ENCODE measurements around the gene MCM7. TPM values are rescaled to one million over a fixed set of nuclear protein-coding genes. Genes with fewer than 3 reads are reported as not detected.

MCM7 gene
- polyA plus RNA-seq, 1 of the 3 experiments (the other 2 are of a cell fraction) = 241 TPM

DNA sequence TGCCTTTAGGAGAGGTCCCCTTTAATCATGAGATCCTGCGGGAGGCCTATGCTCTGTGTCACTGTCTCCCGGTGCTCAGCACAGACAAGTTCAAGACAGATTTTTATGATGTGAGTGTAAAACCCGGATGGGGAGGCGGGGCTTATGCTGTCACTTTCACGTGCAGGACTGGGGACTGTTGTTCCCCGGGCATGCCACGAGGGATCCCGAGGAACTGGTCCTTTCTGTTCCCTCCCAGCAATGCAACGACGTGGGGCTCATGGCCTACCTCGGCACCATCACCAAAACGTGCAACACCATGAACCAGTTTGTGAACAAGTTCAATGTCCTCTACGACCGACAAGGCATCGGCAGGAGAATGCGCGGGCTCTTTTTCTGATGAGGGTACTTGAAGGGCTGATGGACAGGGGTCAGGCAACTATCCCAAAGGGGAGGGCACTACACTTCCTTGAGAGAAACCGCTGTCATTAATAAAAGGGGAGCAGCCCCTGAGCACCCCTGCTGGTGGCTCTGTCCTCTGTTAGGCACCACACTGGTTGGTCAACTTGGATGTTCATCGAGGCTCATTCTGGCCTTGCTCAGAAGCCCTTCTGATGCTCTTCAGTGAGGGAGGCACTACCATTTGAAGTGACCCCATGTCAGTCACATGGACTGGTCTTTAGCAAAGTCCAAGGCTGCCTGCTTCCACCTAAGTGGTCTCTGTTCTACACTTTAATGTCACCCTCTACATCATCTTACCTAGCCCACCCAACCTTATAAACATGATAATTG lies 9.6 kb downstream of the MCM7 start:
- H3K27me3 ChIP-seq (ENCODE audit: insufficient read depth) = no peaks in the 10 kb centered on the region
- TF ChIP-seq POLR2AphosphoS5 (IDR thresholded peaks at IDR 0.05; ENCODE audit: low read depth, low read length) (peak; percentile 35; the same call in 1 of the 2 replicates), SIN3A (IDR thresholded peaks at IDR 0.05; ENCODE audit: borderline replicate concordance, low read depth, low read length) (peak; percentile 87; the same call in 1 of the 2 replicates), MXI1 (IDR thresholded peaks at IDR 0.05; ENCODE audit: low read depth, low read length) (peak; percentile 90), MEF2A (IDR thresholded peaks at IDR 0.05; ENCODE audit: borderline replicate concordance, low read depth) (no peak)
- TF ChIP-seq, protein P1, sequence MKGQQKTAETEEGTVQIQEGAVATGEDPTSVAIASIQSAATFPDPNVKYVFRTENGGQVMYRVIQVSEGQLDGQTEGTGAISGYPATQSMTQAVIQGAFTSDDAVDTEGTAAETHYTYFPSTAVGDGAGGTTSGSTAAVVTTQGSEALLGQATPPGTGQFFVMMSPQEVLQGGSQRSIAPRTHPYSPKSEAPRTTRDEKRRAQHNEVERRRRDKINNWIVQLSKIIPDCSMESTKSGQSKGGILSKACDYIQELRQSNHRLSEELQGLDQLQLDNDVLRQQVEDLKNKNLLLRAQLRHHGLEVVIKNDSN (IDR thresholded peaks at IDR 0.05; ENCODE audit: borderline replicate concordance, low read depth) = no peak
- TF ChIP-seq, protein P2, sequence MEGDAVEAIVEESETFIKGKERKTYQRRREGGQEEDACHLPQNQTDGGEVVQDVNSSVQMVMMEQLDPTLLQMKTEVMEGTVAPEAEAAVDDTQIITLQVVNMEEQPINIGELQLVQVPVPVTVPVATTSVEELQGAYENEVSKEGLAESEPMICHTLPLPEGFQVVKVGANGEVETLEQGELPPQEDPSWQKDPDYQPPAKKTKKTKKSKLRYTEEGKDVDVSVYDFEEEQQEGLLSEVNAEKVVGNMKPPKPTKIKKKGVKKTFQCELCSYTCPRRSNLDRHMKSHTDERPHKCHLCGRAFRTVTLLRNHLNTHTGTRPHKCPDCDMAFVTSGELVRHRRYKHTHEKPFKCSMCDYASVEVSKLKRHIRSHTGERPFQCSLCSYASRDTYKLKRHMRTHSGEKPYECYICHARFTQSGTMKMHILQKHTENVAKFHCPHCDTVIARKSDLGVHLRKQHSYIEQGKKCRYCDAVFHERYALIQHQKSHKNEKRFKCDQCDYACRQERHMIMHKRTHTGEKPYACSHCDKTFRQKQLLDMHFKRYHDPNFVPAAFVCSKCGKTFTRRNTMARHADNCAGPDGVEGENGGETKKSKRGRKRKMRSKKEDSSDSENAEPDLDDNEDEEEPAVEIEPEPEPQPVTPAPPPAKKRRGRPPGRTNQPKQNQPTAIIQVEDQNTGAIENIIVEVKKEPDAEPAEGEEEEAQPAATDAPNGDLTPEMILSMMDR (IDR thresholded peaks at IDR 0.05) = peak; percentile 42
- POLR2A ChIA-PET = interaction anchor here (7.5 kb wide), 1 partner anchor 9 kb away, joined by 98 read pairs; the partner anchor contains the start of genes AP4M1 and MCM7
- CTCF ChIA-PET = interaction anchor here (1.1 kb wide), 1 partner anchor 40 kb away, joined by 4 read pairs; no protein-coding TSS in a partner anchor
- peaks cover 27 to 43% of the 10 kb centered on the region in 2 experiments for H3K4me1 ChIP-seq (ENCODE audit: control insufficient read depth in 1 of 2, insufficient read depth in 2 of 2, low read depth in 1 of 2, low read length in 1 of 2)
- H3K79me2 ChIP-seq (ENCODE audit: insufficient read depth) = peaks cover 78% of the 10 kb centered on the region
- DNase-seq = peak; percentile 65
- WGBS (ENCODE audit: low lambda C conversion rate) = 70% methylated on average over 19 of the region's 19 CpGs
- no peak overlapping the region; the same call in 1 of the 2 replicates for H3K9ac ChIP-seq
- H3K9me3 ChIP-seq = no peaks in the 10 kb centered on the region
- no peaks in the 10 kb centered on the region for H3K9me2 ChIP-seq
- H3K36me3 ChIP-seq (replicated peaks in 1 of 2; ENCODE audit: control insufficient read depth in 1 of 2, insufficient read depth in 2 of 2, low read length in 1 of 2) = peaks cover 57 to 62% of the 10 kb centered on the region in 2 experiments
- no peak overlapping the region for H3K4me3 ChIP-seq (ENCODE audit: low read depth in 2 of 2, low read length in 1 of 2)
- H2AFZ ChIP-seq (ENCODE audit: low read depth) = no peak overlapping the region
- H3K4me2 ChIP-seq = no peak overlapping the region; the same call in 1 of the 2 replicates
- H3K27ac ChIP-seq (ENCODE audit: low read depth in 2 of 2, low read length in 1 of 2) = peak overlapping the region; percentile 2 to 98; a peak in 3 of 4 replicates
- H4K20me1 ChIP-seq (ENCODE audit: insufficient read depth) = no peaks in the 10 kb centered on the region
- peaks cover 91% of the 10 kb centered on the region for H3F3A ChIP-seq (replicated peaks; ENCODE audit: insufficient read depth)

DNA sequence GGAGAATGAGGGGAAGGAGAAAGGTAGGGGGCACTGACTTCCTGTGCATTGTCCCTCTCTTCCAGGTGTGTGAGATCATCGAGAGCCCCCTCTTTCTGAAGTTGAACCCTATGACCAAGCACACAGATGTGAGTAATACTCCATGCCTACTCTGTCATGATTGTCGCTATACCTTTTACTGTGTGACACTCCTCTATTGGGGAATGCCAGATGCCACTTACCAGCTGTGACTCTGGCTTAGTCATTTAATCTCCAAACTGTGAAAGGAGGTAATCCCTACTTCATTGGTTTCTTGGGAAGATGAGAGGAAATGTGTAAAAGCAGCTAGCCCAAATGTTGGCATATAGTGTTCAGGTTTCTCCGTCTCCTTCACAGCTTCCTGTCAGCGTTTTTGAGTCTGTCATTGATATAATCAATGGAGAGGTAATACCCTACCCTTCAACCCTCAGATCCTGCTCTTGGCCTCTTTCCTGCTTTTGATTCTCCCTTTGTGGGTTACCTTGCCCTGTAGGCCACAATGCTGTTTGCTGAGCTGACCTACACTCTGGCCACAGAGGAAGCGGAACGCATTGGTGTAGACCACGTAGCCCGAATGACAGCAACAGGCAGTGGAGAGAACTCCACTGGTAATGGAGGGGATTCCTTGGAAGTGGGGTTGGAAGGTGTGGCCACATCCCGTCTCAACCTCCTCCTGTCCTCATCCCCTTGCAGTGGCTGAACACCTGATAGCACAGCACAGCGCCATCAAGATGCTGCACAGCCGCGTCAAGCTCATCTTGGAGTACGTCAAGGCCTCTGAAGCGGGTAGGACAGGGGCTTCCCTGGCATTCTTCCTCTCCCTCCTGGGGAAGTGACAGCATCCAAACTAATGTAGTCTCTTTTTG lies 10.4 kb downstream of the MCM7 start:
- 92% methylated on average over 13 of the region's 14 CpGs for WGBS (ENCODE audit: low lambda C conversion rate)
- Histone ChIP-seq H3K27ac (ENCODE audit: low read depth in 2 of 2, low read length in 1 of 2) (peak overlapping the region; percentile 2 to 98; a peak in 2 of 4 replicates), H3K9ac (no peak overlapping the region; the same call in 1 of the 2 replicates), H3K27me3 (ENCODE audit: insufficient read depth) (no peaks in the 10 kb centered on the region), H4K20me1 (ENCODE audit: insufficient read depth) (no peaks in the 10 kb centered on the region), H3K9me3 (no peaks in the 10 kb centered on the region), H3K79me2 (ENCODE audit: insufficient read depth) (peaks cover 70% of the 10 kb centered on the region), H3K4me2 (peak overlapping the region; percentile 93; the same call in 1 of the 2 replicates), H3K4me3 (ENCODE audit: low read depth in 2 of 2, low read length in 1 of 2) (no peak overlapping the region), H3K36me3 (replicated peaks in 1 of 2; ENCODE audit: control insufficient read depth in 1 of 2, insufficient read depth in 2 of 2, low read length in 1 of 2) (peaks cover 49 to 56% of the 10 kb centered on the region in 2 experiments), H3K9me2 (no peaks in the 10 kb centered on the region), H2AFZ (ENCODE audit: low read depth) (no peak overlapping the region), H3K4me1 (ENCODE audit: control insufficient read depth in 1 of 2, insufficient read depth in 2 of 2, low read depth in 1 of 2, low read length in 1 of 2) (peaks cover 33 to 40% of the 10 kb centered on the region in 2 experiments), H3F3A (replicated peaks; ENCODE audit: insufficient read depth) (peaks cover 90% of the 10 kb centered on the region)
- CTCF ChIA-PET = interaction anchor here (1.0 kb wide), 1 partner anchor 9 kb away, joined by 3 read pairs; no protein-coding TSS in a partner anchor
- DNase-seq = peak; percentile 30
- POLR2A ChIA-PET = interaction anchor here (7.5 kb wide), 1 partner anchor 10 kb away, joined by 98 read pairs; the partner anchor contains the start of genes AP4M1 and MCM7
- TF ChIP-seq, protein P3, sequence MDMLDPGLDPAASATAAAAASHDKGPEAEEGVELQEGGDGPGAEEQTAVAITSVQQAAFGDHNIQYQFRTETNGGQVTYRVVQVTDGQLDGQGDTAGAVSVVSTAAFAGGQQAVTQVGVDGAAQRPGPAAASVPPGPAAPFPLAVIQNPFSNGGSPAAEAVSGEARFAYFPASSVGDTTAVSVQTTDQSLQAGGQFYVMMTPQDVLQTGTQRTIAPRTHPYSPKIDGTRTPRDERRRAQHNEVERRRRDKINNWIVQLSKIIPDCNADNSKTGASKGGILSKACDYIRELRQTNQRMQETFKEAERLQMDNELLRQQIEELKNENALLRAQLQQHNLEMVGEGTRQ (IDR thresholded peaks at IDR 0.05; ENCODE audit: borderline replicate concordance, low read depth, low read length) = no peak
- no peak for TF ChIP-seq TEAD4 (IDR thresholded peaks at IDR 0.05; ENCODE audit: borderline replicate concordance, insufficient read depth)
- TF ChIP-seq RAD21 (IDR thresholded peaks at IDR 0.05; ENCODE audit: low read length) = no peak
- no peak for TF ChIP-seq JUND (IDR thresholded peaks at IDR 0.05)
- TF ChIP-seq FOXJ3 (CRISPR knock-in tag; IDR thresholded peaks at IDR 0.05) = no peak
- TF ChIP-seq, protein P4, sequence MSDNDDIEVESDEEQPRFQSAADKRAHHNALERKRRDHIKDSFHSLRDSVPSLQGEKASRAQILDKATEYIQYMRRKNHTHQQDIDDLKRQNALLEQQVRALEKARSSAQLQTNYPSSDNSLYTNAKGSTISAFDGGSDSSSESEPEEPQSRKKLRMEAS (IDR thresholded peaks at IDR 0.05; ENCODE audit: low read depth) = no peak
- TF ChIP-seq SMC3 (IDR thresholded peaks at IDR 0.05; ENCODE audit: low read depth, low read length) = no peak
- TF ChIP-seq GABPA (IDR thresholded peaks at IDR 0.05; ENCODE audit: low read depth) = no peak
- TF ChIP-seq TCF12 (IDR thresholded peaks at IDR 0.05) = no peak
- no peak for TF ChIP-seq MEF2A (IDR thresholded peaks at IDR 0.05; ENCODE audit: borderline replicate concordance, low read depth)
- no peak for TF ChIP-seq RFX5 (IDR thresholded peaks at IDR 0.05; ENCODE audit: low read length)
- TF ChIP-seq NFIC (IDR thresholded peaks at IDR 0.05; ENCODE audit: borderline replicate concordance) = no peak
- no peak for TF ChIP-seq NRF1 (IDR thresholded peaks at IDR 0.05; ENCODE audit: low read depth, low read length)
- no peak for TF ChIP-seq GATA2 (CRISPR knock-in tag; IDR thresholded peaks at IDR 0.05)

Data from SK-N-SH (cell line).